GM12878 (cell line): Measurements from ENCODE around the gene DENND1A.

Source experiments
- CHD2 ChIP-seq: IDR thresholded peaks from 2 replicates; pipeline ENCODE4 v1.6.1; 2011; ENCODE audit warnings: low read depth, low read length, improper control_type of control experiment, borderline replicate concordance
- CTCF ChIP-seq, 3 experiments: IDR thresholded peaks in 2 of 3; conservative IDR thresholded peaks in 1 of 3; 2 replicates each; pipeline ENCODE4 v1.5.1; 2011; ENCODE audit warnings: low read depth in 3 of 3, low read length in 3 of 3, mild to moderate bottlenecking in 3 of 3, control low read depth in 2 of 3, moderate library complexity in 2 of 3, inconsistent platforms in 1 of 3, mixed read lengths in 1 of 3; ENCODE audit not compliant: control insufficient read depth in 2 of 3, insufficient read depth in 1 of 3; ENCODE audit errors: extremely low read depth in 1 of 3
- DPF2 ChIP-seq: fragments of 450-650 bp; IDR thresholded peaks from 2 replicates; pipeline ENCODE4 v1.6.1; 2017; ENCODE audit warnings: mild to moderate bottlenecking
- EP300 ChIP-seq, 2 experiments: fragments of 150-350 bp in 1 of 2; IDR thresholded peaks; 2 replicates each; pipeline ENCODE4 v1.6.1; 2011 to 2012; ENCODE audit warnings: low read depth in 2 of 2, low read length in 2 of 2, borderline replicate concordance in 1 of 2, improper control_type of control experiment in 1 of 2, inconsistent platforms in 1 of 2; ENCODE audit not compliant: control insufficient read depth in 1 of 2
- KDM1A ChIP-seq: fragments of 200-600 bp; sonication (generic); IDR thresholded peaks from 2 replicates; pipeline ENCODE4 v1.6.1; 2016; ENCODE audit warnings: borderline replicate concordance
- NRF1 ChIP-seq: conservative IDR thresholded peaks from 2 replicates; pipeline ENCODE4 v1.6.1; 2011; ENCODE audit warnings: mild to moderate bottlenecking, low read depth, low read length, improper control_type of control experiment
- RBBP5 ChIP-seq: fragments of 200-600 bp; sonication (generic); conservative IDR thresholded peaks from 2 replicates; pipeline ENCODE4 v1.6.1; 2016
- SMC3 ChIP-seq: IDR thresholded peaks from 2 replicates; pipeline ENCODE4 v1.6.1; 2011; ENCODE audit warnings: low read length, improper control_type of control experiment, borderline replicate concordance
- SREBF1 ChIP-seq: IDR thresholded peaks from 2 replicates; pipeline ENCODE4 v1.6.1; 2012; ENCODE audit warnings: mild to moderate bottlenecking, low read length

GRCh38 chr9:123952641-123953495 is 22.9 kb upstream of the DENND1A start:
- no peak for TF ChIP-seq CTCF (IDR thresholded peaks at IDR 0.05 in 2 of 3, conservative IDR thresholded peaks at IDR 0.05 in 1 of 3; ENCODE audit: control insufficient read depth in 2 of 3, extremely low read depth in 1 of 3, insufficient read depth in 1 of 3, low read depth in 3 of 3, low read length in 3 of 3)
- no peak for TF ChIP-seq CHD2
- no peak for TF ChIP-seq SREBF1
- TF ChIP-seq SMC3: no peak
- no peak for TF ChIP-seq EP300 (IDR thresholded peaks at IDR 0.05; ENCODE audit: borderline replicate concordance in 1 of 2, control insufficient read depth in 1 of 2, low read depth in 2 of 2, low read length in 2 of 2)
- no peak for TF ChIP-seq RBBP5
- TF ChIP-seq DPF2: no peak
- no peak for TF ChIP-seq NRF1
- no peak for TF ChIP-seq KDM1A
